Uterus (tissue), 2 donors: ENCODE results near the gene ANKFN1.

ENCODE experiments used
- POLR2A ChIP-seq, 2 donors: fragments of 450-650 bp; IDR thresholded peaks; one replicate each; pipeline ENCODE4 v1.6.1; 2016; ENCODE audit warnings: antibody characterized with exemption in 2 of 2, mild to moderate bottlenecking in 1 of 2, moderate library complexity in 1 of 2
- TF ChIP-seq, protein P1 (sequence below), 4 experiments: fragments of 200-600 bp in 2 of 4; fragments of 450-650 bp in 2 of 4; sonication (generic) in 2 of 4; IDR thresholded peaks; one replicate each; pipeline ENCODE4 v1.5.1; 2016 to 2019; ENCODE audit warnings: antibody characterized with exemption in 4 of 4, mild to moderate bottlenecking in 2 of 4, moderate library complexity in 1 of 4

DNA sequence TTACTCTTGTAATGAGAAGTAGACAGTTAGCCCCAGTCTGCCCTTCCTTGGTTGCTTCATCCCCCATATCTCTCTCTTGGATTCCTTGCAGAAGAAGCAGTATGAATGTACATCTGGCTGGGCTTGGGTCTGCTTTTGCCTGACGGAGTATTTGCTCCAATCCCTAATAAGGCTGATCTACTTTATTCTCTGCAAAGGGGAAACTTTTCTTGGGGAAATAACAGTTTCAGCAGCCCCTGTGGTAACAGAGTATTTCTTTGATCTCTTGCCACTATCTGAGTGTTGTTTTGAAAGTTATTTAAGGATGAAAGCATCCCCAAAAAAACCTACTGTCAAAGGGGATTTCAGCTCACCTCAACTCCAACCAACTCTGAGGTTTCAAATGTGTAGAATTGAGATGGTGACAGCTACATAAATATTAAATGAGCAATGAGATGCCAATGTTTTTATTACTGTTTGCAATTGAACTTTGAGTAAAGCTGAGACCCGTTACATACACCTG is 271.3 kb downstream of the ANKFN1 start:
- TF ChIP-seq, protein P1, sequence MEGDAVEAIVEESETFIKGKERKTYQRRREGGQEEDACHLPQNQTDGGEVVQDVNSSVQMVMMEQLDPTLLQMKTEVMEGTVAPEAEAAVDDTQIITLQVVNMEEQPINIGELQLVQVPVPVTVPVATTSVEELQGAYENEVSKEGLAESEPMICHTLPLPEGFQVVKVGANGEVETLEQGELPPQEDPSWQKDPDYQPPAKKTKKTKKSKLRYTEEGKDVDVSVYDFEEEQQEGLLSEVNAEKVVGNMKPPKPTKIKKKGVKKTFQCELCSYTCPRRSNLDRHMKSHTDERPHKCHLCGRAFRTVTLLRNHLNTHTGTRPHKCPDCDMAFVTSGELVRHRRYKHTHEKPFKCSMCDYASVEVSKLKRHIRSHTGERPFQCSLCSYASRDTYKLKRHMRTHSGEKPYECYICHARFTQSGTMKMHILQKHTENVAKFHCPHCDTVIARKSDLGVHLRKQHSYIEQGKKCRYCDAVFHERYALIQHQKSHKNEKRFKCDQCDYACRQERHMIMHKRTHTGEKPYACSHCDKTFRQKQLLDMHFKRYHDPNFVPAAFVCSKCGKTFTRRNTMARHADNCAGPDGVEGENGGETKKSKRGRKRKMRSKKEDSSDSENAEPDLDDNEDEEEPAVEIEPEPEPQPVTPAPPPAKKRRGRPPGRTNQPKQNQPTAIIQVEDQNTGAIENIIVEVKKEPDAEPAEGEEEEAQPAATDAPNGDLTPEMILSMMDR (IDR thresholded peaks at IDR 0.05): no peak
- TF ChIP-seq POLR2A (IDR thresholded peaks at IDR 0.05): no peak
